M059J (cell line): ENCODE results near the gene MAML1. TPM values are rescaled to one million over a fixed set of nuclear protein-coding genes. Genes with fewer than 3 reads are reported as not detected.
A peak's percentile ranks its signal among the peaks of the same experiment; 100 is the strongest.
"Not testable (repeated sequence)": the region's sequence is repeated elsewhere in the genome, so short reads cannot be mapped to it uniquely, and the experiment has no call there.

Source experiments
- DNase-seq: peaks from one replicate; pipeline ENCODE4 v3.0.0-alpha.2; 2012; ENCODE audit warnings: low read depth
- total RNA-seq: library from RNA; depleted of rRNA; stranded (reverse); fragments of >200 nt; shearing (Covaris generic); gene quantifications from 2 replicates; pipeline ENCODE4 v1.2.3, GENCODE V29; 2014

MAML1 gene
- total RNA-seq, 1 experiment from 2014 or later, result 17.2 TPM

GRCh38 chr5:179767496-179768100 is 35.0 kb downstream of the MAML1 start:
- DNase-seq, result no peak

GRCh38 chr5:179768326-179769085 is 35.9 kb downstream of the MAML1 start:
- DNase-seq, result no peak

- DNase-seq, result no peak
These were observed 36.6 kb downstream of the MAML1 start for GRCh38 chr5:179769271-179769670.

- no peak for DNase-seq
These were observed 37.2 kb downstream of the MAML1 start for GRCh38 chr5:179769796-179770195.

GRCh38 chr5:179771311-179771895 is 38.8 kb downstream of the MAML1 start:
- no peak for DNase-seq

- no peak for DNase-seq
These were observed 39.7 kb downstream of the MAML1 start for GRCh38 chr5:179772351-179772750.

- no peak for DNase-seq
These were observed 41.0 kb downstream of the MAML1 start for GRCh38 chr5:179773686-179774040.

- no peak for DNase-seq
These were observed 41.8 kb downstream of the MAML1 start for GRCh38 chr5:179774442-179774841.

- DNase-seq, result no peak
These were observed 43.9 kb downstream of the MAML1 start for GRCh38 chr5:179776411-179776938.

GRCh38 chr5:179777456-179777855 is 44.8 kb downstream of the MAML1 start:
- no peak for DNase-seq

- no peak for DNase-seq
These were observed 45.3 kb downstream of the MAML1 start for GRCh38 chr5:179777909-179778308.

- no peak for DNase-seq
These were observed 46.0 kb downstream of the MAML1 start for GRCh38 chr5:179778591-179778990.

GRCh38 chr5:179779826-179780225 is 47.2 kb downstream of the MAML1 start:
- no peak for DNase-seq

GRCh38 chr5:179780362-179780761 is 47.7 kb downstream of the MAML1 start:
- no peak for DNase-seq

- no peak for DNase-seq
These were observed 49.2 kb downstream of the MAML1 start for GRCh38 chr5:179781846-179782245.

GRCh38 chr5:179783128-179783527 is 50.5 kb downstream of the MAML1 start:
- DNase-seq, result no peak

GRCh38 chr5:179786861-179787260 is 54.2 kb downstream of the MAML1 start:
- no peak for DNase-seq

- no peak for DNase-seq
These were observed 55.7 kb downstream of the MAML1 start for GRCh38 chr5:179788193-179788854.

- not testable (repeated sequence) for DNase-seq
These were observed 56.7 kb downstream of the MAML1 start for GRCh38 chr5:179789278-179789677.

GRCh38 chr5:179791881-179792611 is 59.4 kb downstream of the MAML1 start:
- DNase-seq, result no peak

GRCh38 chr5:179792612-179793467 is 60.2 kb downstream of the MAML1 start:
- DNase-seq, result peak; percentile 32
